HK-2 (cell line): ENCODE results near the gene DLEU7.

ENCODE experiments used
- DNase-seq: peaks from one replicate; pipeline ENCODE4 v3.0.0-alpha.2; 2018; ENCODE audit not compliant: unreplicated experiment

The DLEU7 gene

DNA sequence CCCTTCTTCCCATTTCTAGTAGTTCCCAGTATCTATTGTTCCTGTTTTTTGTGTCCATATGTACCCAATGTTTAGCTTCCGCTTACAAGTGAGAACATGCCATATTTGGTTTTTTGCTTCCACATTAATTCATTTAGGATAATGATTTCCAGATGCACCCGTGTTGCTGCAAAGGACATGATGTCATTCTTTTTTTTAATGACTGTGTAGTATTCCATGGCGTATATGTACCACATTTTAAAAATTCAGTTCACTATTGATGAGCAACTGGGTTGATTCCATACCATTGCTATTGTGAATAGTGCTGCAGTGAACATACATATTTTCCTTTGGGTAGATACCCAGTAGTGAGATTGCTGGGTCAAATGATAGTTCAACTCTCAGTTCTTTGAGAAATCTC lies 50.5 kb downstream of the DLEU7 start:
- DNase-seq = no peak

DNA sequence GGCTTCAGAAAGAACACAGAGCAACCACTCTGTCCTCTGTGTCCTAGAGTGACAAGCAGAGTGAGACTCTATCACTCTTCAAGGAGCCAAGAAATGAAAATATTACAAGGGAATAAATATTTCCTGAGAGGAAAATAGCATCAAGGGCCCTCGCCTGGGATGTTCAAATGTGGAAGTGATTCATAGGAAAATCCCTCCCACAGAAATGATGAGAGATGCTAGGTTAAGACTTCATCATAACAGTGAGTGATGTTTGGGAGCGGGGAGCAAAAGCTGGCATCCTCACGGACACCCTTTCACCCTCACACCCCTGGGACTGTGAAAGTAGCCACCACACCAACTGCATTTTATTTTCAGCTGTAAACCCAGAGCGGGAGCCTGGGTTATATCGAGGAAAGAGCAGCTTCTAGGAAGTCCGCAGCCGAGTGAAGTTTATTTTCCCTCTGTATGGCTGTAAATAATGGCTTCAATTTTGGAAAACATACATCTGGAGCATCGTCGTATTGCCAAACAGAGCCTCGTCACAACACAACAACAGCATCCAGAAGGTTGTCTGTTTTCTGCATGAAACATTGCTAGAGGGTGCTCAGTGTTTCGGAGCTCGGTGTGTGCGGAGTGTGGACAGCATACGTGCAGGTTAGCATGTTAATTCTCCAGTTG lies 54.8 kb downstream of the DLEU7 start:
- DNase-seq = no peak

DNA sequence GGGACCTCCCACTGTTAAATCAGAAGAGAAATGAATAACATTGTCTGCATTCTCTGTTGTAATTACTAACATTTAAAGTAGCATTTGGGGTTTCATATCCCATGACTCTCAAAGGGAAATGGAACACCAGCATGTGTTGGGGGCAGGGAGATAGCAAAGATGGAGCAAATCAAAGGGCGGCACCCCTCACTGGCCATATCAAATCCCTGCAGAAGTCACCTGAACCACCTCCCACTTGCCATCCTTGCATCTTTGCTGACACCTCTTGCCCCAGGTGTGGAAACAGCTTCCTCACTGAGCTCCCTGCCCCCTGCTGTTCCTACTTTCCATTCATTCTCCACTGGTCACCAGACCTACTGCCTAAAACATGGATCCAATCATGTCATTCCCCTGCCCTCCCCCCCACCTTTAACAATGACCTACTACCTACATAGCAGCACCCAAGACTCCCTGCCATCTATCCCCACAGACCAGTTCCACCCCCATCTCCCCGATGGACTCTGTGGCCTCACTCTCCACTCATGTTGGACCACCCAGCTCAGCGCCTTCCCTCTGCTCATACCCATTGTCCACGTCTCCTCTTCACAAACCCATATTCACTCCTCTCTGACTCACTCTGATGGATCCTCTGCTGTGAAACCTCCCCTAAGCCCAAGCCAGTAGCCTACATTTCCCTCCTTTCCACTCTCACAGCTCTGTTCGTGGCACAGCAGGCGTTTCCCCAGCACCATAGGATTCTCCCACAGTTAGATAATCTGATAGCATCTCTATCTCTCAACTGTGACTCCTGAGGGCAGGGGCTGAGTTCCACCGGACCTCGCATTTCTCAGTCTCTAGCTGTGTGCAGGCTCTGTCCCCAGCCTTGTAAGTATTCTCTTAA lies 55.9 kb downstream of the DLEU7 start:
- no peak for DNase-seq

DNA sequence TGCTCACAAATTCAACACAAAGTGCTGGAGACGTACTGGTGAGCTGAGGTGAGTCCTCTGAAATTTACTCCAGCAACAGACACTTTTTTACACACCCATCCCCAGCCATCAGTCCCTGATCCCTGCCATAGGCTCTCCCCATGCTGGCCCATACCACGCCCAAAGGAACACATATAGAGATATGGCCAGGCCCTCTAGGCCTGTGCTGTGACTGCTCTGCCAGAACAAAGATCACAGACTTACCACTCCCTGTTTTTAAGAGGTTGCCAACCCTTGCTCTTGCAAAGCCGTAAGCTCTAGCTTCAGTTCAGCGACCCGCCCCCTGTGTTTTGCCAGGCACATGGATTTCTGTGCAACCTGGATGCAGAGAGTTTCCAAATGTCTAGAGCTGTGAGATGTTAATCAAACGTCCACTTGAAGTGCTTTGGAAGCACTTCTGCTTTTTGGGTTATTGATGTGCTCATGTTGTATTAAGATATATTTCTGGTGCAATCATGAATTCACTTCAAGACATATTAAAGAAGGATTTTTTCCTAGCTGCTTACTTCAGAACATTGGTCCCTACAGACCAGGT lies 59.7 kb downstream of the DLEU7 start:
- DNase-seq = no peak

DNA sequence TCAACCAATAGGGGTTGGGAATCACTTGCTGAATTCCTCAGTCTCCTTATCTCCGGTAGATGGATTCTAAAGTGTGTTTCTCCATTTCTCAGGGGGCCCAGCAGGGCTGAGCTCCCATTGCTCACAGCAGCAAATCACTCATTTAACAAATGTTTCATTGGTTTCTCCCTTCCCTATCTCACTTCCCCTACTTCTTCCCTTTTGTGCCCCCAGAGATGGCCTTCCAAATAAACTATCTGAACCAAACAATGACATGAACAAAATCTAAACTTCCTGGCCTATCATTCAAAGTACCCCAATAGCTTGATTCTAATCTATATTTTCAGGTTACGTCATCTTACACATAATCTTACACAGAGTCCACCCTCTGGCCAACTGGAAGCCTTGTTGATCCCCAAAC lies 60.4 kb downstream of the DLEU7 start:
- DNase-seq = no peak

DNA sequence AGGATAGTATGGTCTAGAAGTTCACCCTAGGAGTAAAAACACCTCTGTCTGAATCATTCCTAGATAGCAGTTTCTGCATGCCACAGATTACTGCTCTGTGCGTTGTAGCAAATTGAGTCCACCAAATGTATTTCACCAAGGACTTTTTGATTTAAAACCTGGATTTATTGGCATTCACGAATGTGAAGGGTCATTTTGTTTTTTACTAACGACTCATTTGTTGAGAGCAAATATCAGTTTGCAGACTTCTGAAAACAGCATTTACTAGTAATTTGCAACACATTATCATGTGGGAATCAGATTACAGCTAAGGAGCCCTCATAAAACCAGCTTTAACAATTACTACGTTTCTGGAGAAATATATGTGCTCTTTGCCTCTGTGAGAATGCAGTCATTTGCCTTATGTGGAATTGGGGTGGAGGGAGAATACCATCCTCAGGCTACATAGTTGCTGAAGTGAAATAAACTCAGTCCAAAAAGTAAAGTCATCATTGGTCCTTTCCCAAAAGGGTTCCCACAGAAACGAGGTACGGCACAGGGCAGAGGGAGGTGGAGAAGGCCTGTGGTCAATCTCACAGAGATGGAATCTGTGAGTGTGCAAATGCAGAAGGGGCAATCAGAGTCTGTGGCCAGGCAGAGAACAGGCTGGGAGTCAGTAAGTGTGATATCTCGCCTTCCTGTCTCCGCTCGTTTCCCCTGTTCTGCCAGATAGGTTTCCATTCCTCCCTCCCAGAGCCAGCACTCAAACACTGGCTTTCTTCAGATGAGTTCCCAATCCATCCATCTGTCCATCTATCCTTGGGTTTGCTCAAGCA lies 63.1 kb downstream of the DLEU7 start:
- DNase-seq = no peak

DNA sequence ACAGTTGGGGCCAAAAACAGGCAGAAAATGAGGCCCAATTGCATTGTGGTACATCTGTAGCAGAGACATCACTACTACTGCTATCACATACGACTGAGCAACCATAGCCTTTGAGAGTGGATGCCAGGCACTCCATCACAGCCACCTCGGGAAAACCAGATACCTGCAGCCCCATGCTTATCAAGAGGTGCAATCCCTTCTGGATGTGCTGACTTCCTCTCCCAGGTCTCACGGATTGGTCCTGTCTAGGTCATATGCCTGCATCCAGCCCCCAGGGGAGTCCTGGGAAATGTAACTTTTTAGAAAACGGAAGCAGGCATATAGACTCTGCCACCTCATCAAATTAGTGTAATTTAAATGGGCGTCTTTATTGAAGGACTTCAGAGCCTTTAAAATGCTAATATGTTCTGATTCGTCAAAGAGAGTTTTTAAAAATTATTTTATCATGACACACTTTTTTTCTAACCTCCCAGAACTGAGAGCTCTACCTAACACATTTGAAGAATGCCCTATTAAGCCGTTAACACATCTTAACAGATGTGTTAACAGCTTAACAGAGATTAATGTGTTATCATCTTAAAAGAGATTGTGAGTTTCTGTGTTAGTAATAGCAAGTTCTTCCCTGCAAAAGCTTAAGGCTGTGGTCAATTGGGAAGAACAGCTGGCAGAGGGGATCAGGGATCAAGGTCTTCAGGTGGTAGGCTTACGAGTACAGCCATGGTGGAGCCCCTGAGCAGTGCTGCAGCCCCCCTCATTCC lies 63.9 kb downstream of the DLEU7 start:
- DNase-seq = no peak
